Body of pancreas (tissue), 4 donors: ENCODE measurements around the gene FBXO8.

Experiments used
- CTCF ChIP-seq, 7 experiments: fragments of 450-650 bp in 4 of 7; fragments of 200-600 bp in 3 of 7; sonication (generic) in 3 of 7; IDR thresholded peaks; one replicate each; pipeline ENCODE4 v1.5.1; 2016 to 2019; ENCODE audit warnings: antibody characterized with exemption in 7 of 7
- POLR2A ChIP-seq, 3 donors: fragments of 450-650 bp; IDR thresholded peaks; one replicate each; pipeline ENCODE4 v1.6.1; 2016; ENCODE audit warnings: antibody characterized with exemption in 3 of 3, mild to moderate bottlenecking in 2 of 3

DNA sequence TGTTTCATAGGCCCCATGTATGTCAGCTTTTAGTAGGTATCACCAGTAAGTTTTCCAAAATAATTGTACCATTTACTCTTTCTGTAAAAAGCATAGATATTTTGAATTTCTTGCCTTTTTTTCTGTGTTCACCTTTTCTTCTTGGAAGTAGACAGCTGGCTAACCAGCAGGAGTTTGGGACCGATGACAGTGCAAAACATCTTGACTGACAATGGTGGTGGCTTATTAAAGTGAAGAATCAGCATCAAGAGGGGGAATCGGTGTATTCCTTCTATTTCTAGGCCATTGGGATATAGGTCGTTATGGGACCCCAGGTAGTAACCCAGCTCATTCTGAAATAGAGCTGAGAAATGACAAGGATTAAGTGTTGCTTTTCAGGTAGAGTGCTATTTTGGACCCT is 3.4 kb upstream of the FBXO8 start:
- TF ChIP-seq CTCF (IDR thresholded peaks at IDR 0.05): no peak
- TF ChIP-seq POLR2A (IDR thresholded peaks at IDR 0.05): no peak
